Peyer's patch (tissue), 4 donors: ENCODE data around the gene ADAMTS14.

Experiments used
- POLR2A ChIP-seq, 2 donors: fragments of 450-650 bp; IDR thresholded peaks; one replicate each; pipeline ENCODE4 v1.5.1; 2017; ENCODE audit warnings: antibody characterized with exemption in 2 of 2, mild to moderate bottlenecking in 2 of 2, moderate library complexity in 2 of 2
- TF ChIP-seq, protein P1 (sequence below), 6 experiments: fragments of 450-650 bp in 4 of 6; fragments of 200-600 bp in 2 of 6; sonication (generic) in 1 of 6; IDR thresholded peaks; one replicate each; pipeline ENCODE4 v1.5.1; 2017 to 2019; ENCODE audit warnings: antibody characterized with exemption in 6 of 6, mild to moderate bottlenecking in 3 of 6, moderate library complexity in 1 of 6

DNA sequence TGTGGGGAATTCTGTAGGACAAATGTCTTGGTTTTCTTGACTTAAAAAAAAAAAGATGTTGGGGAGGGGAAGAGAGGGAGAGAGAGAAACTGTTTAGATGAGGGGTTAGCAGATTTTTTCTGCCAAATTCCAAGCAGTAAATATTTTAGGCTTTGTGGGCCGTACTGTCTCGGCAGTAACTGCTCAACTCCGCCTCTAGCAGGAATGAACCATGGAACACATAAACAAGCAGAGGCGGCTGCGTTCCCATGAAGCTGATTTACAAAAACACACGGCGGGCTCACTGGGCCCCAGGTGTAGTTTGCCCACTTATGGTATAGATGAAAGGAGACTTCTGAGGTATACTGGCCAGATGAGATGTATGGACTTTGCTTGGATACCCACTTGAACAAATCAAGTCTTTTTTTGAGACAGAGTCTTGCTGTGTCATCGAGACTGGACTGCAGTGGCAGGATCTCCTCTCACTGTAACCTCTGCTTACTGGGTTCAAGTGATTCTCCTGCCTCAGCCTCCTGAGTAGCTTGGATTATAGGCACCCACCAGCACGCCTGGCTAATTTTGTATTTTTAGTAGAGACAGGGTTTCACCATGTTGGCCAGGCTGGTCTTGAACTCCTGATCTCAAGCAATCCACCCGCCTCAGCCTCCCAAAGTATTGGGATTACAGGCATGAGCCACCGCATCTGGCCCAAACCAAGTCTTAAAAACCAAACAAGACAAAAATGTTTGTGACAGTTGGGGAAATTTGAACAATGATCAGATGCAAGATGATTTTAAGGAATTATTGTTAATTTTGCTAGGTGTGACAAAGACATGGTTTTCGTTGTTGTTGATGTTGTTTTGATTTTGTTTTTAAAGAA is 9.7 kb upstream of the ADAMTS14 start:
- TF ChIP-seq, protein P1, sequence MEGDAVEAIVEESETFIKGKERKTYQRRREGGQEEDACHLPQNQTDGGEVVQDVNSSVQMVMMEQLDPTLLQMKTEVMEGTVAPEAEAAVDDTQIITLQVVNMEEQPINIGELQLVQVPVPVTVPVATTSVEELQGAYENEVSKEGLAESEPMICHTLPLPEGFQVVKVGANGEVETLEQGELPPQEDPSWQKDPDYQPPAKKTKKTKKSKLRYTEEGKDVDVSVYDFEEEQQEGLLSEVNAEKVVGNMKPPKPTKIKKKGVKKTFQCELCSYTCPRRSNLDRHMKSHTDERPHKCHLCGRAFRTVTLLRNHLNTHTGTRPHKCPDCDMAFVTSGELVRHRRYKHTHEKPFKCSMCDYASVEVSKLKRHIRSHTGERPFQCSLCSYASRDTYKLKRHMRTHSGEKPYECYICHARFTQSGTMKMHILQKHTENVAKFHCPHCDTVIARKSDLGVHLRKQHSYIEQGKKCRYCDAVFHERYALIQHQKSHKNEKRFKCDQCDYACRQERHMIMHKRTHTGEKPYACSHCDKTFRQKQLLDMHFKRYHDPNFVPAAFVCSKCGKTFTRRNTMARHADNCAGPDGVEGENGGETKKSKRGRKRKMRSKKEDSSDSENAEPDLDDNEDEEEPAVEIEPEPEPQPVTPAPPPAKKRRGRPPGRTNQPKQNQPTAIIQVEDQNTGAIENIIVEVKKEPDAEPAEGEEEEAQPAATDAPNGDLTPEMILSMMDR (IDR thresholded peaks at IDR 0.05): no peak
- TF ChIP-seq POLR2A (IDR thresholded peaks at IDR 0.05): no peak
